Activated CD4-positive, alpha-beta T cell treated with anti-CD3 and anti-CD28 coated beads, Interleukin-2, Interleukin-4, amounts not matched to agents 100 ng/mL and 50 ng/mL, durations not matched to agents 16 hours and 8 hours (primary cell): ENCODE results near the gene RPL34.
"Not testable (repeated sequence)": the region's sequence is repeated elsewhere in the genome, so short reads cannot be mapped to it uniquely, and the experiment has no call there.

Source experiments
- DNase-seq: peaks from one replicate; pipeline ENCODE4 v3.0.0-alpha.2; 2020; ENCODE audit warnings: low spot score

Gene RPL34

DNA sequence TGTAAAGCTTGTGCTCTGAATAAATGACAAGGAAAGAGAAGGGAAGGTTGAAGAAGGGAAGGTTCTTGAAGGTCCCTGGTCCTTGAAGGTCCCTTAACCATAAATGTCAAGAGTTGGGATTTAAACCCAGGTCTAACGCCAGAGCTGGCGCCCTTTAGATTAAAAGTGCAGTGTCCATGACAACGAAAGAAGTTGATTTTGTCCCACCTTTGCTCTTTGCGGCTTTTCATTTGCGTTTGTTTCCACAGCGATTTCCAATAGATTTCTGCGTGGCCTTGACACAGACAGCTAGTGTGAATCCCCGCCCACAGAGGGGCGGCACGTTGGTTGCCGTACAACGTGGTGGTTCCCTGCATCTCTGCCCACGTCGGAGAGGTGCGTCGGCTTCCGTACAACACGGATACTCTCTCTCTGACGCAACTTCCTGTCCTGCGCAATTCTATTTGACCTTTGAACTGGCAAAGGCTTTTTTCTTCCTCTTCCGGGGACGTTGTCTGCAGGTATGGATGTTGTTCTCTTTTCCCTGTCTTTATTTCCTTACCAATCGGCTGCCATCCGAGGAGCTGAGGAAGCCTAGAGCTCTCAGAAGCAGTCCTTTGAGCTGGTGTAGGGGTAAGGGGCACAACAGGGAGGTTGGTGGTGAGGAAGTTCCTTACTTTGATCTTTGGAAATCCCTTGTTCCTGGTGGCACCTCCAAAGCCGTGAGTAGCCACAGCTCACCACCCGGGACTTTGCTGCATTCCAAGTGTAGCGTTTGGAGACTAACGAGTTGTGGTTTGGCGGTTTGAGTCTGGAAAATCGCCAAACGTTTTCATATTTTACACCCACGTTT is at the start of gene RPL34:
Gene RPL34 (plus strand): TSS at position 476 of the 832 bp plus-strand sequence. CDS start 1,384 bp downstream, outside the sequence.
- DNase-seq: peak; percentile 98

DNA sequence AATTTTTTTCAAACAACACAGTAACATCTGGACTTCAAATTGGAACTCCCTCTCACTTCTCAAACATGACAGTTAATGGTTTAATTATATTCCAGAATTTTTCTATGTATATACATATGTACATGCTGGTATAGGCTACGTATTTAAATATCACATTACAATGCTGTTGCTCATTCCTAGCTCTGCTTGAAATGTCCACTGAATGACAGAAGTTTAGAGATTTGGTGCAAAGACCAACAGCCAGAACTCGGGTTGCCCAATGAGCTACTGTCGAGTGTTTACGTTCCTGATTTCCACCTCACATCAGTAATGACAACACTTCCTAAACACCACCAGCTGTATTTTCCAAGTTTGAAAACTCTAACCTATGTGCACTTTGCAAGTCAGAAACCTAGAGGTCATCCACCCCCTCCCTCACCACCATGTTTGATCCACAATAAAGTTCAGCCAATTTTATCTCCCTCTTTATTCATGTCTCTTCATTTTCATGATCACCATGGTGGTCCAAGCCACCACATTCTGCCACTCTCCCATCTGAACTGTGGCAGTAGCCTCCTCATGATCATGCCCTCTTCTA is 49.3 kb upstream of the RPL34 start:
- no peak for DNase-seq

DNA sequence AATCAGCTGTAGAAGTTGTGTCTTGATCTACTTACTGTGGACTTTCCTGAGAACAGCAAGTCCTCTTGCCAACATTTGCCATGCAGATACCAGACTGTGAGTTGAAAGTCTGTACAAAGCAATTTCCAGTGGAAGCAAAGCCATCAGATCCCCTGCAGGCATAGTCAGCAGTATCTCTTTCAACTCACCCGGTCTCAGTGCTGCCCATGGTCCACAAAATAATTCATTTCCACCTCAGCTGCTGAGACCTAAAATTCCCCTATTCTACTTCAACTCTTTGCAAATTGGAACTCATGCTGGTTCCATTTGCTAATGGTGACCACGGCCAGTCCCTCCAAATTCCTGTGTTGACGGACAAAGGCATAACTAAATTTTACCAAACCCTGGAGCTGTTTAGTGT is 46.0 kb upstream of the RPL34 start:
- no peak for DNase-seq

DNA sequence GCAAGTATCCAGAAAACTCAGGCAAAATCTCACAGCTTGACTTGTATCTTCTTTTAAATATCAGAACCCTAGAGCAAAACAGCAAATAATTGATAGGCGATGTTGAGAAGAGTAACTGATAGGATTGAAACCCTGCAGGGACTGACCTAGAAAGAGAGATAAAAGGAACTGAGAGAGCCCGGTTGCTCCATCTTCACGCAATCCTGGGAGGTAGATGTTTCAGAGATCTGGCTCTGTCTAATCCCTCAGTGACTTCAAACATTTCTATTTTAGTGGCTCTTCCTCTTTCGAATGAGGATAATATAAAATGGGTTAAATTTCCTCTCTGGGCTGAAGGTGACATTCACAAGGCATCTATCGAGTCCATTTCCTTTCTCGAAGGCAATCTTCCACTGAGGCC is 39.3 kb upstream of the RPL34 start:
- DNase-seq: no peak

DNA sequence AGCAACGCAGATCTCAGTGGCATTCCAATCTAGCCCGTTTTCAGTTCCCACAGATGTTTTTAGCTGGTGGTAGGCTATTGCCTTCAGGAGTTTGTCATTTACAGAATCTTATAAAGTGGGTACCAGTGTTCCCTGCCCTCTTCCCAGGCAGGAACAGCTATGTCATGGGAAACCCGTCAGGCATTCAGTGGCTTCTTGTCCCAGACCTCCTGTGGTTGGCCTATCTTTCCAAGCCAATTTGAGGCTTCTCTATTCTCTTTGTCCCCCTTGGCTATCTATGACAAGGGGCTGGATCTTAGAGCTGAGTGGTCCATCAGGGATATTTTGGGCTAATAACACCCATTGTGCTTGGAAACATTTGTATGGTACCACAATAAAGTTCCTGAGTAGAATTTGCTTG is 33.6 kb upstream of the RPL34 start:
- DNase-seq: no peak

DNA sequence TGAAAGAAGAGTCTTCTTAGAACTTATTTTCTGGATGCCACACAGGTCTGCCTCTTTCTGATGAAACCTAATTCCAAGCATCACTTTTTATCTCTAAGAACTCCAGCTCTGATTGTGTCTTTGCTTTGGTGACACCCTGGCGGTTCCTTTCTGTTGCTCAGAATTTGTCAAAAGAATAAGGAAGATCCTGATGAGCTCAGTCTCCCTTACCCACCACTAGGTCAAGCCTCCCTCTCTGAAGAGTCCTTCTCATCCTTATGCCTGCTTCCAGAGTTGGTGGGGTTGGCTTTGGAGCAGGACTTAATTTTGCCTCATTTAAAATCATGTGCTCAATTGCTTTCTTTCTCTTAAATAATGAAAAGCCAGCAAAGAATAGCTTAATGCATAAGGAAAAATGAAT is 31.5 kb upstream of the RPL34 start:
- no peak for DNase-seq

DNA sequence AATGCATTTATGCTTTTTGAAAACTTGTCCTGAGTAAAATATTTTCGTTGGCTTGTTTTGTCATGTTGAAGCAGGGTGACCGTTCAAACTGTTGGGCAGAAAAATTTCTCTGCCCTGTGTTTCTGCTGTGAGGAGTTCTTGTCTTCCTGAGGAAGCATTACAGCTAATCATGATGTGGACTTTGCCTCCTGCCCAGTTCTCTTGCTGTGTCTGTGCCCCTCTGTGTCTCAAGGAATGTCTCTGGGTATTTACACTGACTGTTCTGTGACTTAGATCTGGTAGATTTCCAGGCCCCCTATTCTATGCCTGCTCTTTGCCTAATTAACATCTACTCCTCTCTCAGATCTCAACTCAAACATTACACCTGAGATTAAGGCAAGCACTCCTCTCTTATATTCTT is 30.4 kb upstream of the RPL34 start:
- DNase-seq: no peak

DNA sequence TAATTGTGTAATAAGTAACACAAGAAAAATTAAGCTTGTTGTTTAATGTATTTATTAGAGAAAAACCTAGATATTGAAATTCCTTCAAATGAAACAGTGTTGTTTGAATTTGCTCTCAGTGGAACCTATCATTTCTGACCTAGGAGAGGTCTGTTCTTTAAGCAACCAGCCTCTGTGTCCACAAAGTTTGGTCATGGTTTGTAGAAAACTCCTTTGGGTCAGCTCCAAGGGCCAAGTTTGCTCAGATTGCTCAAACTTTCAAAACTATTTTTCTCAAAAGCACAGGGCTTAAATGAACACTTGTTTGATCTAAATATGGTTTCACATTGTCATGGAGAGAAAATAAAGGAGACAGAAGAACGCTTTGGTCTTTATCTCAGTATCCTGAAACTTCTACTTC is 29.6 kb upstream of the RPL34 start:
- no peak for DNase-seq

DNA sequence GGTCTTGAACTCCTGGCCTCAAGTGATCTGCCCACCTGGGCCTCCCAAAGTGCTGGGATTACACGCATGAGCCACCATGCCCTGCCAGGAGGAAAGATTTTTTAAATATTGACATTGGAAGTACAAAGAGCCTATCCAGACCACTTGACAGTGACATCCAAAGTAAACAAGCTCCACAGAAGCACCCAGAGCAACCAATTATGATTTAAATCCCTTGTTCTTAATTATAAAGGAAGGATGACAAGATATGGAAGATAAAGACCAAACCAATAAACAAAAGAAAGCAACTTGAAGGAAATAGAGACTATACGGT is 27.7 kb upstream of the RPL34 start:
- DNase-seq: no peak

DNA sequence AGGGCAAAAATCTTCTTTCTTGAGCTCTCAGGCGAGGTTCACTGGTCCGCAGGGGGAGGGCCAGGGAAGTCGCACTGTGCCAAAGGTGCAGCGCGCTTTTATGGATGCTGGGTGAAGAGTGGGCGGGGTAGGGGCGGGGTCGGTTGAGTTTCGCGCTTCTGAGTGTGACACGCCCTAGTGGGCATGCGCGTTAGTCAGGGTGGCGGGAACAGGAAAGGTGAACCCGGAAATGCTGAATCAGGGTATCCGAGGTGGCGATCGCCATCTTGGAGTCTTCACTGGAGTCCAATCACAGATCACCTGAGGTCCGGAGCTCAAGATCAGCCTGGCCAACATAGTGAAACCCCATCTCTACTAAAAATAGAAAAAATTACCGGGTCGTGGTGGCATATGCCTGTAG is 26.1 kb upstream of the RPL34 start:
- not testable (repeated sequence) for DNase-seq

DNA sequence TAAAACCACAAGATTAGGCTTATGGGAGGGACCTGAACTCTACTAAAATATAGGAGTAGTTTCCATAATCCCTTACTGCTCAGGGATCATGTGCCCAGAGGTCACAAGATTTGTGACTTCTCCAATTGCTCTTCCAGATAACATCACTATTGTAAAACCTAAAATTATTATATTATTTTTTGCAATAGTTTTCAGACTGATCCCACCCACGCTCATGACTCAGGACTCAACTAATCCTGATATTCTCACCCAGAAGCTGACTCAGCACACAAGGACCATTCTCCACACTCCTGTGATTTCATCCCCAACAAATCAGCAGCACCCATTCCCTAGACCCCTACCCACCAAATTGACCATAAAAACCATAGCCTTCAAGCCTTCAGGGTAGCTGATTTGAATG is 24.0 kb upstream of the RPL34 start:
- no peak for DNase-seq

DNA sequence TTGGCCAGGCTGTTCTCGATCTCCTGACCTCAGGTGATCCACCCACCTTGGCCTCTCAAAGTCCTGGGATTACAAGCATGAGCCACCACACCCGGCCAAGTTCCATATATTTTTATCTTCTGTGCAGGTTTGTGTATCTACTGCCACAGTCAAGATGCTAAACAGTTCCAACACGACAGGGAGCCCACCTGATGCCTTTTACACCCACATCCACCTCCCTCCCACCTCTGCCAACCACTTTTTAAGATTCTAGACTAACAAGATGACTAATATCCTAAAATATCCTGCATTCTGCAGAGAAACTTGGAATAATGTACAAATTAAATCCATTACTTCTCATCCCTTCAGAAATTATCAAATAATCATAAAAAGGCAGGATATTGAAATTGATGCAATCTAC is 19.3 kb upstream of the RPL34 start:
- DNase-seq: no peak

DNA sequence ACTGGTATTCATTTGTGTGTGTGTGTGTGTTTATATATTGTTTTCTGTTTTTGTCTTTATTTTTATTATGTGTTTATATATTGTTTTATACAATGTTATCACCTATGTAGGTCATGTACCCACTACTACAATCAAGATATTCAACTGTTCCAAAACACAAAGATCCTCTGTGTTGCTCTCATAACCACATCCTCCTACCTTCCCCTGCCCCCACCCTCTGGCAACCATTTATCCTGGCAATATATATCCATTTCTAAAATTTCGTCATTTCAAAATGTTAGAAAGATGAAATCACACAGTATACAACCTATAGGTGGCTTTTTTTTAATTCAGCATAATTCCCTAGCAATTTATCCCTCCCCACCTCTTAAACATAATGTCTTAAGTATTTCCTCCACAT is 18.8 kb upstream of the RPL34 start:
- DNase-seq: no peak

DNA sequence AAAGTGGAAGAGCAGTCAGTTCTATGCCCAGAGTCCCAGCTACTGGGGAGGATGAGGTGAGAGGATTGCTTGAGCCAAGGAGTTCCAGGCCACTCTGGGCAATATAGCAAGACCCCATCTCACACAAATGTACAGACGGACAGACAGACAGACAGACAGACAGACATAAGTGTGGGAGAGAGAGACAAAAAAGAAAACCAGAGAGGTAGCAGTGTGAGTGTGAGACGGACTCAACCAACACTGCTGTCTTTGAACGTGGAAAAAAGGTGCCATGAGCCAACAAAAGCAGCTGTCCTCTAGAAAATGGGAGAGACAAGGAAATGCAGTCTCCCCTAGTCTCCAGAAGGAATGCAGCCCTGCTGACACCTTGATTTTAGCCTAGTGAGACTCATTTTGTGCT is 18.2 kb upstream of the RPL34 start:
- DNase-seq: no peak

DNA sequence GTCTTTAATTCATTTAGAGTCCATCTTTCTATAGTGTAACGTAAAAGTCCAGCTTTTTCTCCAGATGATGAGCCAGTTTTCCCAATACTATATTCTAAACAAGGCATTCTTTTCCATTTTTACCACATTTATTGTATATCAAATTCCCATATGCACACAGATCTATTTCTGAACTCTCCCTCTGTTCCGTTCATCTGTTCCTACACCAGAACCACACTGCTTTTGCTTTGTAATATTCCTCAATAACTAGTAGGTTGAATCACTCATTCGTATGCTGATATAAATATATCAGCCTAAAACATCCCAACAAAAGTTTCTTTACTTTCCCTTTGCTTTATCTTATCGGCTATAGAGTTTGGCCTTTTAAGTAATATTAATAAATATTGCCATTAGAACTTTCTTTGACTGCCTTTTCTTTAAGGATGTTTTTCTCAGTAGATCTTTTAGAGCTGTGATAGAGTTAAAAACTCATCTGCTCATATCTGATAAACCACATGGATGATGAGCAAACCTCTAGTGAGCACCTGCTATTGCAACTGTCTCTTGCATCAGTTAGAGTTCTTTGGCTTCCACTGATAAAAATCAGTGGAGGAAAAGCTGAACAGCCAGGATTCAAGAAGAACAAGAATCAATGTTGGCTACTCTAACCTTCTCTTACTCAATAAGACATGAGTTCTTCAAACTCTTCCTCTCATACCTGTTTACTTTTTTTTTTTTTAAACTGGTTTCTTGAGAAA is 13.1 kb upstream of the RPL34 start:
- no peak for DNase-seq

DNA sequence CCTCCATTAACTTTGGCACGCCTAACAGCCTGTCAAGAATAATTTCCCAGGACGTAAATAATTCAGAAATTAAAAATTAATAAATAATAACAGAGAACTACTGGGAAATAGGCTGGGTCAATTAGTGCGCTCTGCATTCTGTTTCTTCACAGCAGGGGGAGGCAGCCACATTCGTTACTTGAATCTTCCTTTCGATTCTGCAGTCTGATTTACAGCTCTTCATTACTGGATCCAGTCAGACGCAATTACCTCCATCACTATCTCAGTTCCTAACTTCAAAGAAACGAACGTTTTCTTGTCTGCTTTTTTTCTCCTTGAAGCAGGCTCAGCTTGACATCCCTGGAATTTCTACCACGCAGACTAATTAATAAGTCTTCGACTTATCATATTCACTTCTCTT is 9.0 kb upstream of the RPL34 start:
- no peak for DNase-seq

DNA sequence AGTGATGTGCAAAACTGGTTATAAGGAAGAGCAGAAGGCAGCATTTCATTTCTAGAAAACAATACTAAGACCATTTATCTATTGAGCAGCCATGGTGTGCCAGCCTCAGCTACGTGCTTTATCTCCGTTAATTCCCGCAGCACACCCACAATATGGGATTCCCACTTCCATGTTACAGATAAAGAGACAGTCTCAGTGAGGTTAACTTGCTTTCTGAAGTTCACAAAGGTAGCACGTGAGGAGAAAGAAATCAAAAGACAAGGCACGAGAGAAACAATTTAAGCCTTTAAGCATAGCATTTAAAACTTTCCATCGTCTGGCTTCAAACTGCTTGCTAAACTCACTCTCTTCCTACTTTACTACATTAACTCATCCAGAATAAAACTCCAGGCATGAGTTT is 8.0 kb upstream of the RPL34 start:
- DNase-seq: no peak

DNA sequence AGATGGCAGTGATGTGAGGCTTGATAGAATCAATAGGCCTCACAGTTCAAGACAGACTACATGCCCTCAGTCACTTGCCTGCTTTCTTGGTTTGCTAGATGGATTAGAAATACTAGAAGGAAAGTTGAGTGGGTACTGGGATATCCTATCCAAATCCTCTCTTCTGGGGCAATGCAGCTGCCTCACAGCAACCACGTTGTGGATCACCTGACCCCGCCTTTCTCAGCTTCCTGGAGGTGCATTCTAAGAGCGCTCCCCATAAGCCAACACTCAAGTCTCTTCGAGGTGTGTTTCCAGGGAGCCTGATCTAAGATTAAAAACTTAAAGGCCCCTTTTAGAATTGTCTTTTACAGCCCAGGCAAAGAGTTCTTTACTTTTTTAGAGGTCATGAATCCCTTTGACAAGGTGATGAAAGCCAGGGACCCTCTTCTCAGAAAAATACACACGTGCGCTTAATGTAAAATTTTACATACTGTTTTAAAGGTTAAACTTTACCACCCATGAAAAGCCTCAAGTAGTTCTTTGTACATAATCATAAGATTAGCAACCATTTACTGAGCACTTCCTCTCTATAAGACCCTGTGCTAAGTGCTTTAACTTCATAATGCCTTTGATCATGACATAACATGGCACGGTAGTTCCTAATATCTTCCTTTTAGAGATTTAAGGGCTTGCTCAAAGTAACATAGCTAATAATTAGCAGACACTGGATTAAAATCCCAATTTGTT is 840 bp upstream of the RPL34 start:
- peak; percentile 52 for DNase-seq

DNA sequence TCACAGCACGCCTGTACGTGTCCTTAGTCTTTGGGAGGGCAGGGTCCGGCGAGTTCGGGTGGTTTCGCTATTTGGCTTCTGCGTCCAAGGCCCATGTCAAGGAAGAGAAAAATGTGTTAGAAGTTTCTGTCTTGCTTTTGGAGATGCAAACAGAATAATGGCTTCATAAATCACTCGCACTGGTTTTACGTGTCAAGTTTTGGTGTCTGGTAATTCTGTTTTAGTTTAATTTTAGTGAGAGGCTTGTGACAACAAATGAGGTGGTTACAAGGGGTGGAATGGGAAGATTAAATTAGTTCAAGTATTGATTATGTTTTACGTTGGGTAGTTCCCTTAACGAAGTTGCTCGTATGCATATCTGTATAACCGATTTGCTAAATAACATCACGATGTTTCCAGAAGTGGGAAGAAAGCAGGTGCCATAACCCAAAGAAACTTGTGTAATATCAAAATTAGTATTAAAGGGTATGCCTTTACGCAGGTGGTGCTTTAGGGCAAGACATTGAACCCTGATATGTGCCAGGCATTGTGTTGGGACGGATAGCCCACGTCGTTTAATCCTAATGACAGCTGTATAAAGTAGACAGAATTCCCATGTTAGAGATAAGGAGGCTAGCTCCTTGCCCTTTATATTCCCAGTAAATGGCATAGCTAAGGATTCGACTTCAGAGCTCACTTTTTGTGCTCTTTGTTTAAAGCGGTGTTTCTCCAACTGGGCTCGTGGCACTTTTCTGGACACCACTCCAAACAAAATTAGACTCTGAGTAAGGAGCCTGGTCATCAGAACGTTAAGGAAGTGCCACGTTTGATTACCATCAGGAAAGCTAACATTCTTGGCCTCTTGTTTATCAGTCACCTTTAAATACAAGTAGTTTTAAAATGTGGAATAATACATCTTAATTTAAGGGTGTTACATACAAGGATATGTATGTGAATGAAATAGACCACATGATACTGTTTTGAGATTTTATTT is 843 bp downstream of the RPL34 start:
- DNase-seq: no peak

DNA sequence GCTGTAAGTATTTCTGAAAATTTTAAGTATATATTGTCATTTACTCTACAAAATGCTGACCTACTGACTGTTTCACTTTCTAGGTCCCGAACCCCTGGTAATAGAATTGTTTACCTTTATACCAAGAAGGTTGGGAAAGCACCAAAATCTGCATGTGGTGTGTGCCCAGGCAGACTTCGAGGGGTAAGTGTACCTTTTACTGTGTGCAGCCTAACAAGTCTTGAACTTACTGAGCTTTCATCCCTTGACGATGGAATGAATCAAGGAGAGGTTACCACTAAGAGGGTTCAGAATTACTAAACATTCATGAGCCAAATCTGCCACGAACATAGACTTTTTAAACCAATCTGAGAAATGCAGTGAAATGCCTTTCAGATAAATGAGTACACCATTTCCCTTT is 1.6 kb downstream of the RPL34 start:
- peak; percentile 32 for DNase-seq

DNA sequence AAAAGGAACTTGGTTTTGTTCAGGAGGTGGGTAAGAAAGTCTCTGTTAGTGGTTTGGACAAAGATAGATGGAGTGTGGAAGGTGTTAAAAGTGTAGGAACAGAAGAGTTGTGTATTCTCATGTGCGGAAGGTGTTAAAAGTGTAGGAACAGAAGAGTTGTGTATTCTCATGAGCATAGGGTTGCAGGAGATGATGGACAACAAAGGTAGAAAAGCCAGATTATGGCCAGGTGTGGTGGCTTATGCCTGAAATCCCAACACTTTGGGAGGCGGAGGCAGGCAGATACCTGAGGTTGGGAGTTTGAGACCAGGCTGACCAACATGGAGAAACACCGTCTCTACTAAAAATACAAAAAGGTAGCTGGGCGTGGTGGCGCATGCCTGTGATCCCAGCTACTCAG is 2.5 kb downstream of the RPL34 start:
- no peak for DNase-seq
